Osteoblast (primary cell): ENCODE data around the gene TAF11L10. TPM values are rescaled to one million over a fixed set of nuclear protein-coding genes. Genes with fewer than 3 reads are reported as not detected.
"Not testable (repeated sequence)": the region's sequence is repeated elsewhere in the genome, so short reads cannot be mapped to it uniquely, and the experiment has no call there.

Experiments used
- DNase-seq: peaks from one replicate; pipeline ENCODE4 v3.0.0; 2011; ENCODE audit warnings: low spot score, mixed read lengths; ENCODE audit not compliant: insufficient read length; ENCODE audit errors: missing footprints
- H2AFZ ChIP-seq: 2 replicates; pipeline ENCODE4 v1.6.0; 2011; ENCODE audit warnings: mild to moderate bottlenecking, low read length
- H3K27ac ChIP-seq: 2 replicates; pipeline ENCODE4 v1.5.1; 2011; ENCODE audit warnings: mild to moderate bottlenecking, low read depth, low read length, moderate library complexity
- H3K27me3 ChIP-seq: 2 replicates; pipeline ENCODE4 v1.6.0; 2012; ENCODE audit warnings: mild to moderate bottlenecking, control low read depth, inconsistent platforms, low read length, moderate library complexity; ENCODE audit not compliant: insufficient read depth
- H3K36me3 ChIP-seq: 2 replicates; pipeline ENCODE4 v1.5.1; 2011; ENCODE audit warnings: mild to moderate bottlenecking, low read length, control low read depth, moderate library complexity; ENCODE audit not compliant: insufficient read depth
- H3K4me1 ChIP-seq: 2 replicates; pipeline ENCODE4 v1.5.1; 2011; ENCODE audit warnings: mild to moderate bottlenecking, low read length, control low read depth, moderate library complexity; ENCODE audit not compliant: insufficient read depth
- H3K4me2 ChIP-seq: 2 replicates; pipeline ENCODE4 v1.6.0; 2011; ENCODE audit warnings: mild to moderate bottlenecking, low read length; ENCODE audit not compliant: insufficient read depth
- H3K4me3 ChIP-seq: fragments of 200-600 bp; sonication (generic); 3 replicates; pipeline ENCODE4 v1.5.1; 2012; ENCODE audit warnings: mild to moderate bottlenecking, low read length, inconsistent platforms; ENCODE audit not compliant: insufficient read depth
- H3K79me2 ChIP-seq: 2 replicates; pipeline ENCODE4 v1.6.0; 2012; ENCODE audit warnings: mild to moderate bottlenecking, low read length, control low read depth, inconsistent platforms; ENCODE audit not compliant: insufficient read depth
- H3K9me3 ChIP-seq: 2 replicates; pipeline ENCODE4 v1.5.1; 2011; ENCODE audit warnings: low read depth, low read length, control low read depth
- H4K20me1 ChIP-seq: 2 replicates; pipeline ENCODE4 v1.6.0; 2012; ENCODE audit warnings: mild to moderate bottlenecking, low read length, control low read depth; ENCODE audit not compliant: insufficient read depth
- CTCF ChIP-seq: IDR thresholded peaks from 2 replicates; pipeline ENCODE4 v1.5.1; 2011; ENCODE audit warnings: mild to moderate bottlenecking, low read depth, low read length, moderate library complexity; ENCODE audit errors: extremely low read depth
- total RNA-seq: library from RNA; depleted of rRNA; stranded (reverse); fragments of >200 nt; gene quantifications from 2 replicates; pipeline ENCODE4 v1.2.3, GENCODE V29; 2012

TAF11L10 gene
- total RNA-seq: not detected in 2 replicates

GRCh38 chr5:17597728-17598127, at the start of gene TAF11L10:
TAF11L10 (minus strand) TSS chr5:17597828.
- DNase-seq, H3K9me3 ChIP-seq, H3K79me2 ChIP-seq, H3K4me2 ChIP-seq, H3K27ac ChIP-seq, H3K36me3 ChIP-seq, H3K27me3 ChIP-seq, H2AFZ ChIP-seq, H4K20me1 ChIP-seq, H3K4me3 ChIP-seq, H3K4me1 ChIP-seq: not testable (repeated sequence)

GRCh38 chr5:17634160-17634559, 36.5 kb upstream of the TAF11L10 start, which contains the start of gene TAF11L14:
TAF11L14 (plus strand) TSS chr5:17634460.
- Histone ChIP-seq H3K27me3 (no peaks in the 10 kb centered on the region), H4K20me1 (no peaks in the 10 kb centered on the region), H3K4me3 (no peak within 1 kb of the TSS), H3K9me3 (no peaks in the 10 kb centered on the region), H3K4me1 (no peaks in the 10 kb centered on the region), H2AFZ (no peak within 1 kb of the TSS), H3K4me2 (no peak within 1 kb of the TSS), H3K27ac (no peak within 1 kb of the TSS), H3K79me2 (no peaks in the 10 kb centered on the region), H3K36me3 (no peaks in the 10 kb centered on the region)
- no peak for TF ChIP-seq CTCF
- DNase-seq: no peak

DNA sequence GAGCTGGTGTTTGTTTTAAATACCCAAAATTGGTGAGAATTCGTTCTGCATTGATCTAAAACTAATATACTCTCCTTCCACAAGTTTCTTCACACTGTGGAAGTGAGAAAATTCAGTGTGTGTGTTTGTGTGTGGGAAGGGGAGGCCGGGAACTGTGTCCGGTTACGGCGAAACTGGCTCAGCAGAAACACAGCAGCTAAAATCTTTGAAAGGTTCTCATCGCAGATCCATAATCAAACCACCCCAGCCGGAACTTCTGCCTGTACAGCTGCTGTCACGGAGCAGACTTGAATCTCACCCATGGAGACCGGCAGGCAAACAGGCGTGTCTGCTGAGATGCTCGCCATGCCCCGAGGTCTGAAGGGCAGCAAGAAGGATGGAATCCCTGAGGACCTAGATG, 34.2 kb upstream of the TAF11L10 start, which contains the start of gene TAF11L13:
Gene TAF11L13, plus strand, starts transcription at position 301 of the 400 bp plus-strand sequence.
- H3K4me3 ChIP-seq, H2AFZ ChIP-seq, H3K27me3 ChIP-seq, DNase-seq, H3K9me3 ChIP-seq, H3K4me1 ChIP-seq, H3K79me2 ChIP-seq, H3K4me2 ChIP-seq, H3K36me3 ChIP-seq, H4K20me1 ChIP-seq, H3K27ac ChIP-seq: not testable (repeated sequence)

- Histone ChIP-seq H3K4me1 (no peaks in the 10 kb centered on the region), H3K36me3 (no peaks in the 10 kb centered on the region), H3K9me3 (no peaks in the 10 kb centered on the region), H4K20me1 (no peaks in the 10 kb centered on the region), H2AFZ (no peak overlapping the region), H3K79me2 (no peaks in the 10 kb centered on the region), H3K4me2 (no peak overlapping the region), H3K4me3 (no peak overlapping the region), H3K27ac (no peak overlapping the region), H3K27me3 (no peaks in the 10 kb centered on the region)
- TF ChIP-seq CTCF: no peak
- no peak for DNase-seq
Measured at GRCh38 chr5:17625686-17626085, 28.1 kb upstream of the TAF11L10 start.

DNA sequence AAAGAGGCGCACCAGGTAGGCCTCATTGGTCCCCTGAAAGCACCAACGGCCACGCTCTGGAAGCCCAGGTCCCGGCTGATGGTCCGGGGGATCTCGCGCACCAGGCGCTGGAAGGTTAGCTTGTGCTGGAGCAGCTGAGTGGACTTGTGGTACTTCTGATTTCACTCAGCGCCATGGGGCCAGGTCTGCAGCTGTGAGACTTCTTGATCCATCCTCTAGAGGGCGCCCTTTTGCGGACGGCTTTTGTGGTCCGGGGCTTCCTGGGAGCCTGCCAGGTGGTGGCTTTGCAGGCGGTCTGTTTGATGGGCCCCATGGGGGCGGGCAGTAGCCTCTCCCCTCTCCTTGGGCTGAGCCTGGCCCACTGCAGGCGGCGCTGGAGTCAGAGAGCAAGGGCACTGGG, 23.0 kb upstream of the TAF11L10 start:
- Histone ChIP-seq H3K4me3 (no peak overlapping the region), H3K9me3 (no peaks in the 10 kb centered on the region)

More for the DNA sequence above, 23.0 kb upstream of the TAF11L10 start:
- TF ChIP-seq CTCF: no peak
- Histone ChIP-seq H3K79me2 (no peaks in the 10 kb centered on the region), H3K4me1 (no peaks in the 10 kb centered on the region), H3K27ac (no peak overlapping the region), H4K20me1 (no peaks in the 10 kb centered on the region), H3K27me3 (no peaks in the 10 kb centered on the region), H2AFZ (no peak overlapping the region), H3K4me2 (no peak overlapping the region), H3K36me3 (no peaks in the 10 kb centered on the region)
- DNase-seq: no peak
